ENCODE results near the gene RPGRIP1L.

DNA sequence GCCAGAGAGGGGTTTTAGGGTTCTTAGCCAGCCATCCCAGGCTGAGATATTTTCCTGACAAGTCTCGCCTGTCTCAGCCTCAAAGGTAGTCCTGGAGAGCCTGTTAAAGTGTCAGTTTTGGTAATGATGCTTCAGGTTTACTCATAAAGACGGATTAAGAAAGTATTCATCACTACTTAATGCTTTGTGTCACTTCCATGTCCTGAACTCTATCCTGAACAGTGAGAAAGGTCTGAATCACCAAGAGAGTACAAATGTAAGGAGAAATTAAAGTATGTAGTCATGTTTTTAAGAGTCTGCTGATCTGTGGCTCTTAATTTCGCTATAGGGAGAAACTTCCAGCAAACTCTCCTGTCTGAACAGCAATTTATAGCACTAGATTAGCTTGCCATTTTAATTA is 14.0 kb downstream of the RPGRIP1L start:
- TF ChIP-seq, protein P1, sequence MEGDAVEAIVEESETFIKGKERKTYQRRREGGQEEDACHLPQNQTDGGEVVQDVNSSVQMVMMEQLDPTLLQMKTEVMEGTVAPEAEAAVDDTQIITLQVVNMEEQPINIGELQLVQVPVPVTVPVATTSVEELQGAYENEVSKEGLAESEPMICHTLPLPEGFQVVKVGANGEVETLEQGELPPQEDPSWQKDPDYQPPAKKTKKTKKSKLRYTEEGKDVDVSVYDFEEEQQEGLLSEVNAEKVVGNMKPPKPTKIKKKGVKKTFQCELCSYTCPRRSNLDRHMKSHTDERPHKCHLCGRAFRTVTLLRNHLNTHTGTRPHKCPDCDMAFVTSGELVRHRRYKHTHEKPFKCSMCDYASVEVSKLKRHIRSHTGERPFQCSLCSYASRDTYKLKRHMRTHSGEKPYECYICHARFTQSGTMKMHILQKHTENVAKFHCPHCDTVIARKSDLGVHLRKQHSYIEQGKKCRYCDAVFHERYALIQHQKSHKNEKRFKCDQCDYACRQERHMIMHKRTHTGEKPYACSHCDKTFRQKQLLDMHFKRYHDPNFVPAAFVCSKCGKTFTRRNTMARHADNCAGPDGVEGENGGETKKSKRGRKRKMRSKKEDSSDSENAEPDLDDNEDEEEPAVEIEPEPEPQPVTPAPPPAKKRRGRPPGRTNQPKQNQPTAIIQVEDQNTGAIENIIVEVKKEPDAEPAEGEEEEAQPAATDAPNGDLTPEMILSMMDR (IDR thresholded peaks at IDR 0.05): no peak
- TF ChIP-seq POLR2A (IDR thresholded peaks at IDR 0.05): no peak
